MM.1S (cell line): Measurements from ENCODE around the gene CHGA.

Experiments used
- DNase-seq: peaks from one replicate; pipeline ENCODE4 v3.0.0-alpha.2; 2015
- H2AFZ ChIP-seq: fragments of 300-600 bp; sonication (generic); 2 replicates; pipeline ENCODE4 v1.6.0; 2016; ENCODE audit warnings: antibody characterized with exemption, low read length
- H3F3A ChIP-seq: fragments of 300-600 bp; sonication (generic); 2 replicates; pipeline ENCODE4 v1.6.1; 2016; ENCODE audit warnings: mild to moderate bottlenecking, antibody characterized with exemption, low read length, moderate library complexity, mixed read lengths; ENCODE audit not compliant: insufficient read depth
- H3K27ac ChIP-seq: fragments of 300-600 bp; sonication (generic); 2 replicates; pipeline ENCODE4 v1.5.1; 2016; ENCODE audit warnings: mild to moderate bottlenecking, low read length
- H3K27me3 ChIP-seq: fragments of 300-600 bp; sonication (generic); replicated peaks from 2 replicates; pipeline ENCODE4 v1.6.0; 2016; ENCODE audit warnings: low read length; ENCODE audit not compliant: insufficient read depth
- H3K36me3 ChIP-seq: fragments of 300-600 bp; sonication (generic); replicated peaks from 2 replicates; pipeline ENCODE4 v1.6.1; 2016; ENCODE audit warnings: mild to moderate bottlenecking, low read length, mixed read lengths; ENCODE audit not compliant: insufficient read depth
- H3K4me1 ChIP-seq: fragments of 300-600 bp; sonication (generic); 2 replicates; pipeline ENCODE4 v1.6.1; 2016; ENCODE audit warnings: low read length, mixed read lengths
- H3K4me2 ChIP-seq: fragments of 300-600 bp; sonication (generic); 2 replicates; pipeline ENCODE4 v1.6.0; 2016; ENCODE audit warnings: low read depth, low read length
- H3K4me3 ChIP-seq: fragments of 300-600 bp; sonication (generic); 2 replicates; pipeline ENCODE4 v1.5.1; 2016; ENCODE audit warnings: low read length, mixed read lengths
- H3K79me2 ChIP-seq: fragments of 300-600 bp; sonication (generic); 2 replicates; pipeline ENCODE4 v1.6.1; 2016; ENCODE audit warnings: mixed run types, low read length, mixed read lengths
- H3K9ac ChIP-seq: fragments of 300-600 bp; sonication (generic); 2 replicates; pipeline ENCODE4 v1.6.1; 2016; ENCODE audit warnings: low read length, mixed read lengths
- H3K9me2 ChIP-seq: fragments of 300-600 bp; sonication (generic); replicated peaks from 2 replicates; pipeline ENCODE4 v1.6.1; 2016; ENCODE audit warnings: mild to moderate bottlenecking, low read length, mixed read lengths; ENCODE audit not compliant: insufficient read depth
- H3K9me3 ChIP-seq: fragments of 300-600 bp; sonication (generic); replicated peaks from 2 replicates; pipeline ENCODE4 v1.6.1; 2016; ENCODE audit warnings: mild to moderate bottlenecking, low read length, mixed read lengths; ENCODE audit not compliant: insufficient read depth
- H4K20me1 ChIP-seq: fragments of 300-600 bp; sonication (generic); 2 replicates; pipeline ENCODE4 v1.6.1; 2016; ENCODE audit warnings: mild to moderate bottlenecking, low read length, moderate library complexity, mixed read lengths; ENCODE audit not compliant: insufficient read depth
- EZH2 ChIP-seq: fragments of 300-600 bp; sonication (generic); optimal IDR thresholded peaks from 2 replicates; pipeline ENCODE3; 2017; ENCODE audit warnings: low read depth, mild to moderate bottlenecking, antibody characterized with exemption, low read length, mixed read lengths
- EZH2phosphoT487 ChIP-seq: fragments of 300-600 bp; sonication (generic); IDR thresholded peaks from 2 replicates; pipeline ENCODE4 v1.6.1; 2018; ENCODE audit warnings: antibody characterized with exemption, low read length
- TF ChIP-seq, protein P1 (sequence below): fragments of 300-600 bp; sonication (generic); IDR thresholded peaks from 2 replicates; pipeline ENCODE4 v1.5.1; 2016; ENCODE audit warnings: antibody characterized with exemption, low read length, mixed read lengths

The CHGA gene

DNA sequence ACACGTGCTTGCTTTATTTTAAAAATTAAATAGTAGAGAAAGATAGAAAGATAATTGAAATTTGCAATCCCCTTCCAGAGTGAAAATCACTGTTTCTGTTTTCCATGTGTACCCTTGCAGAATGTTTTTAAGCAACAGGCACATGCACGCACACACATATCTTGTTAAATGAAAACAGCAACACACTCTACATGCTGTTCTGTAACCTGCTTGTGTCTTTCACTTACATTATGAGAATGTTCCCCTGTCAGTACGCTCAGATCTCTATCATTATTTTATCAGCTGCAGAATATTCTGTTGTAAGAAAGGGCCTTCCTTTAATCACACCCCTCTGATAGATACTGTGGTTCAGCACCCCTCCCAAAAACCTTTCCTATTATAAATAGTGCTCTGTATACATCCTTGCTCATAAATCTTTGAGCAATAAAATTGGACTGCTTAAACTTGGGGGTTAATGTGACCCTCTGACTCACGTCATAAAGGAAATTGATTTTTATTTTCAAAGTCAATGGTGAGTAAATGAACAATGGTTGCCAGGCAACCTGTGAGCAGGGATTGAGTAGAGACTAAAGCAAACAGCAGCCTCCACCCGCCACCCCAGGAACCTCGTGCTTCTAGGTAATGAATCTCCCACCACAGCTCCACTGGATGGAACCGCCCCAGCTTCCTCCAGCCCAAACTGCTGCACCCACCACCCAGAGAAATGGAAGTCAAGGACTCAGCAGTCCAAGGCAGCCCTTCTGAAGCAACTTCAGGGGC is 31.9 kb upstream of the CHGA start:
- Histone ChIP-seq H4K20me1 (no peaks in the 10 kb centered on the region), H3F3A (no peaks in the 10 kb centered on the region), H3K27ac (no peak overlapping the region), H3K4me2 (no peak overlapping the region), H3K4me3 (no peak overlapping the region), H3K9ac (no peak overlapping the region), H3K79me2 (no peaks in the 10 kb centered on the region), H2AFZ (no peak overlapping the region), H3K4me1 (no peaks in the 10 kb centered on the region), H3K9me3 (no peaks in the 10 kb centered on the region), H3K27me3 (no peaks in the 10 kb centered on the region), H3K36me3 (no peaks in the 10 kb centered on the region), H3K9me2 (no peaks in the 10 kb centered on the region)
- TF ChIP-seq EZH2 (no peak), EZH2phosphoT487 (no peak)
- TF ChIP-seq, protein P1, sequence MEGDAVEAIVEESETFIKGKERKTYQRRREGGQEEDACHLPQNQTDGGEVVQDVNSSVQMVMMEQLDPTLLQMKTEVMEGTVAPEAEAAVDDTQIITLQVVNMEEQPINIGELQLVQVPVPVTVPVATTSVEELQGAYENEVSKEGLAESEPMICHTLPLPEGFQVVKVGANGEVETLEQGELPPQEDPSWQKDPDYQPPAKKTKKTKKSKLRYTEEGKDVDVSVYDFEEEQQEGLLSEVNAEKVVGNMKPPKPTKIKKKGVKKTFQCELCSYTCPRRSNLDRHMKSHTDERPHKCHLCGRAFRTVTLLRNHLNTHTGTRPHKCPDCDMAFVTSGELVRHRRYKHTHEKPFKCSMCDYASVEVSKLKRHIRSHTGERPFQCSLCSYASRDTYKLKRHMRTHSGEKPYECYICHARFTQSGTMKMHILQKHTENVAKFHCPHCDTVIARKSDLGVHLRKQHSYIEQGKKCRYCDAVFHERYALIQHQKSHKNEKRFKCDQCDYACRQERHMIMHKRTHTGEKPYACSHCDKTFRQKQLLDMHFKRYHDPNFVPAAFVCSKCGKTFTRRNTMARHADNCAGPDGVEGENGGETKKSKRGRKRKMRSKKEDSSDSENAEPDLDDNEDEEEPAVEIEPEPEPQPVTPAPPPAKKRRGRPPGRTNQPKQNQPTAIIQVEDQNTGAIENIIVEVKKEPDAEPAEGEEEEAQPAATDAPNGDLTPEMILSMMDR, result no peak
- no peak for DNase-seq

DNA sequence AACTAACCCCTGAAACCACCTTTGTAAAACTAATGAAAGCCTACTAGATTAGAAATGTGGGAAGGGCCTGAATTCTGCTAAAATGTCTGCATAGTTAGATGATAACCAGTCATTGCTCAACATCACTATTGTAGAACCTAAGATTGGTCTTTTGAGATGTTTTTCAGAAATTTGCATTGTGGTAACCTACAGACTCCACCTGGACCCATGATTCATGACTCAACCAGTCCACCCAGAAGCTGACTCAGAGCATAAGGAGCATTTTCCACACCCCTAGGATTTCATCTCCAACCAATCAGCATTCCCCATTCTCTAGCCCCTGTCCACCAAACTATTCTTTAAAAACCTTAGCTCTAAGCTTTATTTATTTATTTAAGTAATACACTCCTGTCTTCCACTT is 30.4 kb upstream of the CHGA start:
- H4K20me1 ChIP-seq, result no peaks in the 10 kb centered on the region
- TF ChIP-seq, protein P1, result no peak
- TF ChIP-seq EZH2 (no peak), EZH2phosphoT487 (no peak)
- H3K27ac ChIP-seq, result no peak overlapping the region
- H3K79me2 ChIP-seq, result no peaks in the 10 kb centered on the region
- H3K36me3 ChIP-seq, result no peaks in the 10 kb centered on the region
- no peak for DNase-seq
- H2AFZ ChIP-seq, result no peak overlapping the region
- H3K4me1 ChIP-seq, result no peaks in the 10 kb centered on the region
- H3K4me3 ChIP-seq, result no peak overlapping the region
- no peaks in the 10 kb centered on the region for H3F3A ChIP-seq
- no peak overlapping the region for H3K9ac ChIP-seq
- H3K9me3 ChIP-seq, result no peaks in the 10 kb centered on the region
- H3K9me2 ChIP-seq, result no peaks in the 10 kb centered on the region
- H3K27me3 ChIP-seq, result no peaks in the 10 kb centered on the region
- H3K4me2 ChIP-seq, result no peak overlapping the region

DNA sequence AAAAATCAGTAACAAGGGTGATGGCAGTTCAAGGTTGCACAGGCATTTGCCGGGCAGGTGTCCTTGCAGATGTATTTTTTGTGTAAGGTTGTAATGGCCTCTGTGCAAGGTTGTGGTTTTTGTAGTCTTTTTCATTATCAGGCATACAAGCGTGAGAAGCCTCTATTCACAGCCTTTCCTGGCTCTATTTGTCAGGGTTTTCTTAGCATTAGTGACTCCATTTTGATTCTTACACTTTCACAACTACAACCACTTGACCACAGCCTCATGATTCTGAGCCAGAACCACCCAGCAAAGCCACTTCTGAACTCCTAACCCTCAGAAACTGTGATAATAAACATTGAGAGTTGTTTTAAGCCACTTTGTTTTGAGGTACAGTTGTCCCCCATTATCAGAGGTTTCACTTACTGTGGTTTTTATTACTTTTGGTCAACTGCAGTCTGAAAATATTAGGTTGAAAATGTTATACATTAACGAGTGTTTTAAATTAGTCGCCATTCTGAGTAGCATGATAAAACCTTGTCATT is 27.5 kb upstream of the CHGA start:
- H3F3A ChIP-seq, result no peaks in the 10 kb centered on the region
- DNase-seq, result no peak
- H3K9me3 ChIP-seq, result no peaks in the 10 kb centered on the region
- H3K36me3 ChIP-seq, result no peaks in the 10 kb centered on the region
- no peaks in the 10 kb centered on the region for H3K4me1 ChIP-seq
- no peak overlapping the region for H3K27ac ChIP-seq
- no peaks in the 10 kb centered on the region for H3K79me2 ChIP-seq
- TF ChIP-seq EZH2phosphoT487 (no peak), EZH2 (no peak)
- TF ChIP-seq, protein P1, result no peak
- H3K4me2 ChIP-seq, result no peak overlapping the region
- no peaks in the 10 kb centered on the region for H3K27me3 ChIP-seq
- no peak overlapping the region for H2AFZ ChIP-seq
- H3K9me2 ChIP-seq, result no peaks in the 10 kb centered on the region
- no peaks in the 10 kb centered on the region for H4K20me1 ChIP-seq
- H3K9ac ChIP-seq, result no peak overlapping the region
- no peak overlapping the region for H3K4me3 ChIP-seq
